Fibroblast of pulmonary artery (primary cell): ENCODE data around the gene TBX18.

Source experiments
- DNase-seq: peaks from one replicate; pipeline ENCODE4 v3.0.0-alpha.2; 2010; ENCODE audit warnings: low read depth
- H3K4me3 ChIP-seq: replicated peaks from 2 replicates; pipeline ENCODE4 v1.5.1; 2011; ENCODE audit warnings: low read depth, mild to moderate bottlenecking, control low read depth, low read length, moderate library complexity
- CTCF ChIP-seq: IDR thresholded peaks from 2 replicates; pipeline ENCODE4 v1.5.1; 2011; ENCODE audit warnings: mild to moderate bottlenecking, control low read depth, low read length, inconsistent platforms; ENCODE audit errors: missing control alignments

Gene TBX18

GRCh38 chr6:84707171-84707570 lies 57.2 kb downstream of the TBX18 start:
- H3K4me3 ChIP-seq: no peak overlapping the region
- TF ChIP-seq CTCF: no peak
- no peak for DNase-seq

GRCh38 chr6:84696166-84696565 lies 68.2 kb downstream of the TBX18 start:
- no peak for DNase-seq
- TF ChIP-seq CTCF: no peak
- H3K4me3 ChIP-seq: no peak overlapping the region

GRCh38 chr6:84691978-84692623 lies 72.3 kb downstream of the TBX18 start:
- no peak overlapping the region for H3K4me3 ChIP-seq
- no peak for DNase-seq
- TF ChIP-seq CTCF: no peak

- TF ChIP-seq CTCF: no peak
- no peak overlapping the region for H3K4me3 ChIP-seq
- no peak for DNase-seq
Measured at GRCh38 chr6:84688141-84688873, 76.1 kb downstream of the TBX18 start.

- no peak for TF ChIP-seq CTCF
- no peak overlapping the region for H3K4me3 ChIP-seq
- peak; percentile 59 for DNase-seq
Measured at GRCh38 chr6:84687431-84687830, 77.0 kb downstream of the TBX18 start.

- no peak overlapping the region for H3K4me3 ChIP-seq
- peak; percentile 54 for TF ChIP-seq CTCF
- DNase-seq: no peak
Measured at GRCh38 chr6:84685983-84686584, 78.3 kb downstream of the TBX18 start.
